ENCODE data around the gene AIRE. TPM values are rescaled to one million over a fixed set of nuclear protein-coding genes. Genes with fewer than 3 reads are reported as not detected.

Gene AIRE
- total RNA-seq, 4 donors from 2014 or later: 1.7 TPM; not detected in 3

DNA sequence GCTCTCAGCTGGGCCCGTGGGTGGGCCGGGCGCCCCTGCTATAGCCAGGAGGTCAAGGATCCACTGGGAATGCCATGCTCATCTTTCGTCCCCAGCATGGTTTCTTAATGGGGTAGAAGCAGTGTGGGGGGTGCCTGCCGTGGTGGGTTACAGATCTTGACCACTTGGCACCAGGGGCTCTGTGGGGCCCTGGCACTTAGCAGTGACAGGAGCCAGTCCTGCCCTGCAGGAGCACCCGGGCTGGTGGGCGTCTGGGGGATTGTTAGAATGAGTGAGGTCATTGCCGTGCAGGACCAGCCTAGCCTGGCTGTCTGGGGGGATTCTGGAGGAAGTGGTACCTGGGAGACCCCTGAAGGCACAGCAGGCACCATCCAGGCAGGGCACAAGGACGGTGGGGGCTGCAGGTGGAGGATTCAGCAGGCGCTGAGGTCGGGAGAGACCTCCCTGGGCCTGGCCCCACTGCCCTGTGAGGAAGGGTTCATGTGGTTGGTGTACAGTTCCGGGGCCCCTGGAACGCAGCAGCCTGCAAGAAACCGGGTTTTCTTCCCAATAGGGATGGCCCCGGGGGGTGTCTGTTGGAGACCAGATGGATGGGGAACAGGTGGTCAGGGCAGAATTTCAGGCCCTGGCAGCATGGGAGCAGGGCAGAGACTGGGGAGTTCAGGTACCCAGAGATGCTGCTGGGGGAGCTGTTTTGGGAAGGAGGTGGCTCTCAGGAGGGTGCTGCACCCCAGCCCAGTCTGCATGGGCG is 4.8 kb downstream of the AIRE start:
- peaks cover 0 to 14% (median 4%) of the 10 kb centered on the region in 4 donors for H3K4me1 ChIP-seq
- no peak overlapping the region for H3K4me3 ChIP-seq
- no peak for TF ChIP-seq POLR2A (IDR thresholded peaks at IDR 0.05)
- TF ChIP-seq, protein P1, sequence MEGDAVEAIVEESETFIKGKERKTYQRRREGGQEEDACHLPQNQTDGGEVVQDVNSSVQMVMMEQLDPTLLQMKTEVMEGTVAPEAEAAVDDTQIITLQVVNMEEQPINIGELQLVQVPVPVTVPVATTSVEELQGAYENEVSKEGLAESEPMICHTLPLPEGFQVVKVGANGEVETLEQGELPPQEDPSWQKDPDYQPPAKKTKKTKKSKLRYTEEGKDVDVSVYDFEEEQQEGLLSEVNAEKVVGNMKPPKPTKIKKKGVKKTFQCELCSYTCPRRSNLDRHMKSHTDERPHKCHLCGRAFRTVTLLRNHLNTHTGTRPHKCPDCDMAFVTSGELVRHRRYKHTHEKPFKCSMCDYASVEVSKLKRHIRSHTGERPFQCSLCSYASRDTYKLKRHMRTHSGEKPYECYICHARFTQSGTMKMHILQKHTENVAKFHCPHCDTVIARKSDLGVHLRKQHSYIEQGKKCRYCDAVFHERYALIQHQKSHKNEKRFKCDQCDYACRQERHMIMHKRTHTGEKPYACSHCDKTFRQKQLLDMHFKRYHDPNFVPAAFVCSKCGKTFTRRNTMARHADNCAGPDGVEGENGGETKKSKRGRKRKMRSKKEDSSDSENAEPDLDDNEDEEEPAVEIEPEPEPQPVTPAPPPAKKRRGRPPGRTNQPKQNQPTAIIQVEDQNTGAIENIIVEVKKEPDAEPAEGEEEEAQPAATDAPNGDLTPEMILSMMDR (IDR thresholded peaks at IDR 0.05): no peak
- H3K27ac ChIP-seq: no peak overlapping the region
- no peak for DNase-seq
- H3K27me3 ChIP-seq: no peaks in the 10 kb centered on the region
- no peaks in the 10 kb centered on the region for H3K9me3 ChIP-seq
- H3K36me3 ChIP-seq: no peaks in the 10 kb centered on the region

DNA sequence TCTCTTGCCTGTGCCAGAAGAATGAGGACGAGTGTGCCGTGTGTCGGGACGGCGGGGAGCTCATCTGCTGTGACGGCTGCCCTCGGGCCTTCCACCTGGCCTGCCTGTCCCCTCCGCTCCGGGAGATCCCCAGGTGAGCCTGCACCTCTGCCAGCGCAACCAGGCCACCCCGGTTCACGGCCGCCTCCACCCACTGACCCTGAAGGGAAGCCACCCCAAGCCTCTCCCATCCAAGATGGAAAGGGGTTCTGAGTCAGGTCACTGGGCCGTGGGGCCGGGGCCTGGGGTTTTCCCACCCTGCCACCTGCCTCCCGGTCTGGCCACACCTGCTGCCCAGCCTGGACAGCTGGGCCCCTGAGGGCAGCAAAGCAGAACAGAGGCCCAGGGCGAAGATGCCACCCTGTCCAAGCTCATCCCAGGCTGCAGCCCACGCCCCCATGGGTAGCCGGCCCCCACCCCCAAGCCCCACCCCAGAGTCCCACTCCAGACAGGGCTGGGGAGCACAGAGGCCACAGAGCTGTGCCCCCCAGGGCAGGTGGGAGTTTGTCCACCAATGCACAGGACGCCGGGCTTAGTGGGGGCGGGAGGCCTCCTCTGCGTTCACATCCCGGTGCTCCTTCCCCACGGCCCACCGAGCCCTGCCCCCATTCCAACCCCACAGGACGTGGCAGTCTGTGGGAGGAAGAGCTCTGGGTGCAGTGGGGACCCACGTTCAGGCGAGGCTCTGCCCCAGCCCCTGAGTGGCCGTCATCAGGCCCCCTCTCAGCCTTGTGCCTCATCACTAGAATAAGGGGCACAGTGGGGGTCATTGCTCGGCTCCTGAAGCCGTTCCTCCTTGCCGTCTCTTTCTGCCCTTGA is 5.6 kb downstream of the AIRE start:
- Histone ChIP-seq H3K27ac (no peak overlapping the region), H3K4me1 (peaks cover 0 to 9% (median 4%) of the 10 kb centered on the region in 4 donors), H3K27me3 (no peaks in the 10 kb centered on the region), H3K4me3 (no peak overlapping the region), H3K36me3 (no peaks in the 10 kb centered on the region), H3K9me3 (no peaks in the 10 kb centered on the region)
- TF ChIP-seq POLR2A (IDR thresholded peaks at IDR 0.05): no peak
- TF ChIP-seq, protein P1 (IDR thresholded peaks at IDR 0.05): no peak
- DNase-seq: no peak

DNA sequence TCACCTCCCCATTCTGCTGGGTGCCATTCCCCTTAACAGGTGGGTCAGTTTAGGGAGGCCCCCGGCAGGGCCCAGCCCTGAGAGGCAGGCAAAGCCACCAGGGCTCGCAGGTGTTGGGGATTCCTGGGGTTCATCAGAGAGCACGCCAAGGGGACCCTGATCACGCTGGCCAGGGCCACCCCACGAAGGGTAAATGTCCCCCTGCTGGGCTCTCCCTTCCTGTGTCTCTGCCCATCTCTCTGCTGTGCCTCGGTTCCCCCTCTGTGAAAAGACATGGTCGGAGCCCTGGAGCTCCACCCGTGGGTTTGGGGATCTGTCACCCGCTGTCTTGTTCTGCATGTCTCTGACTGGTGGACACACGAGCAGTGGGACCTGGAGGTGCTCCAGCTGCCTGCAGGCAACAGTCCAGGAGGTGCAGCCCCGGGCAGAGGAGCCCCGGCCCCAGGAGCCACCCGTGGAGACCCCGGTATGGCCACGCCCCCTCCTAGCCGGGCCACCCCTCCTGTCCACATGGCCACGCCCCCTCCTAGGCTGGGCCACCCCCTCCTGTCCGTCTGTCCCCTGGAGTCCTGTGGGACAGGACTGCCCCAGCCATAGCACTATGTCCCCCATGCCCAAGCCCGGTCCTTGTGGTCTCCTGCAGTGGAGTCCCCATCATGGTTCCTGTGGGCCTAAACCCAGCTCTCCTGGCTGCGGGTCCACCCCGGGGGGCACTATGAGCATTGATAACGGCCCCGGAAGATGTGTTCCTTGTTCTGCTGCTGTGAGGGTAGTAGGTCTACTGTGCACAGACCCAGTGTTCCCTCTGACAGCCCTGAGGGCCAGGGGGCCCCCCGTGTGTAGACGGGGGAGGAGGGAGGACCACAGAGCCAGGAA is 6.5 kb downstream of the AIRE start:
- TF ChIP-seq POLR2A (IDR thresholded peaks at IDR 0.05): no peak
- TF ChIP-seq, protein P1 (IDR thresholded peaks at IDR 0.05): no peak
- DNase-seq: no peak
- no peaks in the 10 kb centered on the region for H3K27me3 ChIP-seq

GRCh38 chr21:44292812-44293195 is 7.1 kb downstream of the AIRE start:
- TF ChIP-seq, protein P1 (IDR thresholded peaks at IDR 0.05): no peak
- no peak for TF ChIP-seq POLR2A (IDR thresholded peaks at IDR 0.05)
- no peak overlapping the region for H3K27ac ChIP-seq
- H3K4me3 ChIP-seq: no peak overlapping the region
- DNase-seq: no peak
- H3K9me3 ChIP-seq: no peaks in the 10 kb centered on the region
- H3K36me3 ChIP-seq: no peaks in the 10 kb centered on the region
- peaks cover 1 to 13% (median 6%) of the 10 kb centered on the region in 4 donors for H3K4me1 ChIP-seq
- H3K27me3 ChIP-seq: no peaks in the 10 kb centered on the region

More for the DNA sequence above, 6.5 kb downstream of the AIRE start:
- Histone ChIP-seq H3K36me3 (no peaks in the 10 kb centered on the region), H3K27ac (no peak overlapping the region), H3K9me3 (no peaks in the 10 kb centered on the region), H3K4me3 (no peak overlapping the region), H3K4me1 (peaks cover 0 to 9% (median 4%) of the 10 kb centered on the region in 4 donors)

GRCh38 chr21:44293551-44294231 is 8.0 kb downstream of the AIRE start:
- Histone ChIP-seq H3K4me1 (peaks cover 5 to 13% (median 8%) of the 10 kb centered on the region in 4 donors), H3K4me3 (no peak overlapping the region), H3K27me3 (no peaks in the 10 kb centered on the region), H3K27ac (no peak overlapping the region), H3K9me3 (no peaks in the 10 kb centered on the region), H3K36me3 (no peaks in the 10 kb centered on the region)
- no peak for DNase-seq
- TF ChIP-seq, protein P1 (IDR thresholded peaks at IDR 0.05): no peak
- no peak for TF ChIP-seq POLR2A (IDR thresholded peaks at IDR 0.05)
